T-helper 17 cell (primary cell): ENCODE results near the gene XKRX. TPM values are rescaled to one million over a fixed set of nuclear protein-coding genes. Genes with fewer than 3 reads are reported as not detected.

ENCODE experiments used
- ATAC-seq: fragments of 150-1000 bp; cut with Tn5 transposase; 2 replicates; pipeline ENCODE4 v1.10.0; 2021; ENCODE audit warnings: mild to moderate bottlenecking, moderate library complexity
- DNase-seq, 3 donors: peaks; one replicate each; pipeline versions ENCODE4 v3.0.0 to v3.0.0-alpha.2; 2020 to 2021
- H3K9me3 ChIP-seq: one replicate; pipeline ENCODE4 v1.7.0; 2013; ENCODE audit warnings: low read length, mild to moderate bottlenecking; ENCODE audit not compliant: control insufficient read depth, poor library complexity, severe bottlenecking
- H3K27ac Mint-ChIP-seq: one replicate; pipeline ENCODE4 v1.8.0; 2022; ENCODE audit warnings: mild to moderate bottlenecking, moderate library complexity, mixed read lengths
- H3K27me3 Mint-ChIP-seq: one replicate; pipeline ENCODE4 v1.8.0; 2022; ENCODE audit warnings: mixed read lengths
- H3K36me3 Mint-ChIP-seq: one replicate; pipeline ENCODE4 v1.8.0; 2022; ENCODE audit warnings: low read depth, mixed read lengths
- H3K4me1 Mint-ChIP-seq: one replicate; pipeline ENCODE4 v1.8.0; 2022; ENCODE audit warnings: mild to moderate bottlenecking, mixed read lengths
- H3K4me3 Mint-ChIP-seq: one replicate; pipeline ENCODE4 v1.8.0; 2022; ENCODE audit warnings: mild to moderate bottlenecking, moderate library complexity, mixed read lengths
- total RNA-seq, 4 donors: library from RNA in 2 of 4; stranded (reverse) in 2 of 4; gene quantifications; one replicate each; pipeline ENCODE4 v1.2.3 and lab custom pipeline; 2022 to 2026

The XKRX gene
- total RNA-seq, 2 donors from 2014 or later = 0.18 to 0.30 TPM

GRCh38 chrX:100931925-100932285, 3.2 kb upstream of the XKRX start:
- H3K4me3 Mint-ChIP-seq = no peak overlapping the region
- H3K27ac Mint-ChIP-seq = peak overlapping the region; percentile 19
- DNase-seq (no peak), ATAC-seq (no peak)
- H3K9me3 ChIP-seq = no peaks in the 10 kb centered on the region
- no peaks in the 10 kb centered on the region for H3K36me3 Mint-ChIP-seq
- peaks cover 8% of the 10 kb centered on the region for H3K4me1 Mint-ChIP-seq
- H3K27me3 Mint-ChIP-seq = no peaks in the 10 kb centered on the region

- no peak for DNase-seq
- Mint-ChIP-seq H3K4me1 (peaks cover 8% of the 10 kb centered on the region), H3K27ac (peak overlapping the region; percentile 19), H3K36me3 (no peaks in the 10 kb centered on the region), H3K4me3 (no peak overlapping the region), H3K27me3 (no peaks in the 10 kb centered on the region)
- no peaks in the 10 kb centered on the region for H3K9me3 ChIP-seq
- ATAC-seq = no peak
These were observed 2.7 kb upstream of the XKRX start for GRCh38 chrX:100931218-100931924.

GRCh38 chrX:100926453-100926852, 2.3 kb downstream of the XKRX start:
- Mint-ChIP-seq H3K36me3 (no peaks in the 10 kb centered on the region), H3K4me3 (no peak overlapping the region), H3K4me1 (peaks cover 8% of the 10 kb centered on the region), H3K27ac (no peak overlapping the region), H3K27me3 (no peaks in the 10 kb centered on the region)
- no peaks in the 10 kb centered on the region for H3K9me3 ChIP-seq
- no peak for DNase-seq
- no peak for ATAC-seq

GRCh38 chrX:100924375-100924774, 4.3 kb downstream of the XKRX start:
- H3K36me3 Mint-ChIP-seq = no peaks in the 10 kb centered on the region
- no peaks in the 10 kb centered on the region for H3K27me3 Mint-ChIP-seq
- ATAC-seq = no peak
- peaks cover 3% of the 10 kb centered on the region for H3K4me1 Mint-ChIP-seq
- no peak overlapping the region for H3K27ac Mint-ChIP-seq
- H3K4me3 Mint-ChIP-seq = no peak overlapping the region
- H3K9me3 ChIP-seq = no peaks in the 10 kb centered on the region
- DNase-seq = no peak

GRCh38 chrX:100915562-100915961, 13.2 kb downstream of the XKRX start:
- ATAC-seq (no peak), DNase-seq (no peak)
- H3K27me3 Mint-ChIP-seq = no peaks in the 10 kb centered on the region
- H3K36me3 Mint-ChIP-seq = no peaks in the 10 kb centered on the region
- no peaks in the 10 kb centered on the region for H3K4me1 Mint-ChIP-seq
- no peaks in the 10 kb centered on the region for H3K9me3 ChIP-seq
- H3K4me3 Mint-ChIP-seq = no peak overlapping the region
- no peak overlapping the region for H3K27ac Mint-ChIP-seq

GRCh38 chrX:100913111-100913510, 15.6 kb downstream of the XKRX start:
- H3K27me3 Mint-ChIP-seq = no peaks in the 10 kb centered on the region
- H3K4me1 Mint-ChIP-seq = no peaks in the 10 kb centered on the region
- no peaks in the 10 kb centered on the region for H3K36me3 Mint-ChIP-seq
- H3K4me3 Mint-ChIP-seq = no peak overlapping the region
- DNase-seq (no peak), ATAC-seq (no peak)
- no peak overlapping the region for H3K27ac Mint-ChIP-seq
- H3K9me3 ChIP-seq = no peaks in the 10 kb centered on the region

- H3K9me3 ChIP-seq = no peaks in the 10 kb centered on the region
These were observed 17.0 kb downstream of the XKRX start for GRCh38 chrX:100911731-100912130.

GRCh38 chrX:100905620-100906019, 23.1 kb downstream of the XKRX start:
- DNase-seq (no peak), ATAC-seq (no peak)
- H3K4me1 Mint-ChIP-seq = no peaks in the 10 kb centered on the region
- H3K27ac Mint-ChIP-seq = no peak overlapping the region
- H3K4me3 Mint-ChIP-seq = no peak overlapping the region
- H3K36me3 Mint-ChIP-seq = no peaks in the 10 kb centered on the region
- H3K9me3 ChIP-seq = no peaks in the 10 kb centered on the region
- H3K27me3 Mint-ChIP-seq = no peaks in the 10 kb centered on the region

More at GRCh38 chrX:100911731-100912130, 17.0 kb downstream of the XKRX start:
- no peaks in the 10 kb centered on the region for H3K27me3 Mint-ChIP-seq
- H3K36me3 Mint-ChIP-seq = no peaks in the 10 kb centered on the region
- DNase-seq (no peak), ATAC-seq (no peak)
- H3K27ac Mint-ChIP-seq = no peak overlapping the region
- H3K4me3 Mint-ChIP-seq = no peak overlapping the region
- H3K4me1 Mint-ChIP-seq = no peaks in the 10 kb centered on the region

GRCh38 chrX:100904433-100904832, 24.3 kb downstream of the XKRX start:
- no peaks in the 10 kb centered on the region for H3K4me1 Mint-ChIP-seq
- H3K36me3 Mint-ChIP-seq = no peaks in the 10 kb centered on the region
- ATAC-seq = no peak
- H3K9me3 ChIP-seq = no peaks in the 10 kb centered on the region
- peaks cover 2% of the 10 kb centered on the region for H3K27me3 Mint-ChIP-seq
- H3K4me3 Mint-ChIP-seq = no peak overlapping the region
- no peak for DNase-seq
- H3K27ac Mint-ChIP-seq = no peak overlapping the region

- Mint-ChIP-seq H3K27ac (peak overlapping the region; percentile 78), H3K4me3 (no peak overlapping the region), H3K36me3 (no peaks in the 10 kb centered on the region), H3K4me1 (peaks cover 2% of the 10 kb centered on the region), H3K27me3 (peaks cover 8% of the 10 kb centered on the region)
- DNase-seq = no peak
- ATAC-seq = no peak
- no peaks in the 10 kb centered on the region for H3K9me3 ChIP-seq
These were observed 33.2 kb downstream of the XKRX start for GRCh38 chrX:100895365-100896075.

- no peaks in the 10 kb centered on the region for H3K9me3 ChIP-seq
- H3K36me3 Mint-ChIP-seq = no peaks in the 10 kb centered on the region
- no peak overlapping the region for H3K4me3 Mint-ChIP-seq
- DNase-seq (no peak), ATAC-seq (no peak)
- no peaks in the 10 kb centered on the region for H3K27me3 Mint-ChIP-seq
- H3K27ac Mint-ChIP-seq = no peak overlapping the region
- H3K4me1 Mint-ChIP-seq = no peaks in the 10 kb centered on the region
These were observed 45.1 kb downstream of the XKRX start for GRCh38 chrX:100883654-100884053.

GRCh38 chrX:100880368-100880767, 48.3 kb downstream of the XKRX start:
- H3K36me3 Mint-ChIP-seq = no peaks in the 10 kb centered on the region
- ATAC-seq = no peak
- no peak for DNase-seq
- no peaks in the 10 kb centered on the region for H3K9me3 ChIP-seq
- no peak overlapping the region for H3K27ac Mint-ChIP-seq
- no peaks in the 10 kb centered on the region for H3K4me1 Mint-ChIP-seq
- H3K4me3 Mint-ChIP-seq = no peak overlapping the region
- H3K27me3 Mint-ChIP-seq = peaks cover 4% of the 10 kb centered on the region

- Mint-ChIP-seq H3K27me3 (peaks cover 4% of the 10 kb centered on the region), H3K27ac (no peak within 1 kb of the TSS), H3K36me3 (no peaks in the 10 kb centered on the region), H3K4me3 (no peak within 1 kb of the TSS), H3K4me1 (peaks cover 2% of the 10 kb centered on the region)
- H3K9me3 ChIP-seq = no peaks in the 10 kb centered on the region
- no peak for ATAC-seq
- no peak for DNase-seq
These were observed 54.4 kb downstream of the XKRX start, which contains the start of gene NOX1 for GRCh38 chrX:100874325-100874724. Gene NOX1 (minus strand): TSS chrX:100874359. CDS start chrX:100874139, 220 bp downstream.
